Adipocyte (in vitro differentiated cells): Measurements from ENCODE around the gene EMSY.

Experiments
- DNase-seq: peaks from one replicate; pipeline ENCODE4 v3.0.0-alpha.2; 2015; ENCODE audit warnings: low read depth
- H3K27me3 ChIP-seq: replicated peaks from 2 replicates; pipeline ENCODE4 v1.7.0; 2013; ENCODE audit warnings: mild to moderate bottlenecking, low read length, moderate library complexity; ENCODE audit not compliant: control insufficient read depth, insufficient read depth
- H3K36me3 ChIP-seq: 2 replicates; pipeline ENCODE4 v1.7.0; 2013; ENCODE audit warnings: low read length, mild to moderate bottlenecking, moderate library complexity; ENCODE audit not compliant: control insufficient read depth, insufficient read depth, severe bottlenecking
- H3K4me1 ChIP-seq: 2 replicates; pipeline ENCODE4 v1.7.0; 2013; ENCODE audit warnings: mild to moderate bottlenecking, low read length, moderate library complexity; ENCODE audit not compliant: control insufficient read depth, insufficient read depth
- H3K4me3 ChIP-seq: 2 replicates; pipeline ENCODE4 v1.7.0; 2013; ENCODE audit warnings: mild to moderate bottlenecking, low read length, moderate library complexity
- H3K9ac ChIP-seq: 2 replicates; pipeline ENCODE4 v1.7.0; 2013; ENCODE audit warnings: mild to moderate bottlenecking, low read length, moderate library complexity
- H3K9me3 ChIP-seq: 2 replicates; pipeline ENCODE4 v1.7.0; 2013; ENCODE audit warnings: mild to moderate bottlenecking, low read length, moderate library complexity; ENCODE audit not compliant: control insufficient read depth

EMSY gene

GRCh38 chr11:76459299-76459698, 14.5 kb downstream of the EMSY start:
- Histone ChIP-seq H3K27me3 (no peaks in the 10 kb centered on the region), H3K9ac (no peak overlapping the region), H3K4me3 (no peak overlapping the region), H3K4me1 (no peaks in the 10 kb centered on the region), H3K36me3 (peaks cover 23% of the 10 kb centered on the region), H3K9me3 (no peaks in the 10 kb centered on the region)
- DNase-seq: peak; percentile 12

GRCh38 chr11:76459846-76460245, 15.0 kb downstream of the EMSY start:
- Histone ChIP-seq H3K36me3 (peaks cover 26% of the 10 kb centered on the region), H3K9me3 (no peaks in the 10 kb centered on the region), H3K27me3 (no peaks in the 10 kb centered on the region), H3K4me1 (no peaks in the 10 kb centered on the region), H3K9ac (no peak overlapping the region), H3K4me3 (no peak overlapping the region)
- no peak for DNase-seq

- no peaks in the 10 kb centered on the region for H3K9me3 ChIP-seq
- H3K4me1 ChIP-seq: no peaks in the 10 kb centered on the region
- H3K27me3 ChIP-seq: no peaks in the 10 kb centered on the region
- H3K9ac ChIP-seq: no peak overlapping the region
- DNase-seq: peak; percentile 7
- no peak overlapping the region for H3K4me3 ChIP-seq
- H3K36me3 ChIP-seq: peaks cover 35% of the 10 kb centered on the region
These were observed 17.5 kb downstream of the EMSY start for GRCh38 chr11:76462317-76462716.

GRCh38 chr11:76465701-76466100, 20.9 kb downstream of the EMSY start:
- no peak overlapping the region for H3K9ac ChIP-seq
- no peak for DNase-seq
- H3K4me1 ChIP-seq: peaks cover 7% of the 10 kb centered on the region
- H3K4me3 ChIP-seq: no peak overlapping the region
- no peaks in the 10 kb centered on the region for H3K27me3 ChIP-seq
- peaks cover 24% of the 10 kb centered on the region for H3K36me3 ChIP-seq
- no peaks in the 10 kb centered on the region for H3K9me3 ChIP-seq

- H3K4me3 ChIP-seq: no peak overlapping the region
- no peaks in the 10 kb centered on the region for H3K9me3 ChIP-seq
- H3K9ac ChIP-seq: no peak overlapping the region
- no peak for DNase-seq
- H3K4me1 ChIP-seq: peaks cover 7% of the 10 kb centered on the region
- no peaks in the 10 kb centered on the region for H3K27me3 ChIP-seq
- peaks cover 24% of the 10 kb centered on the region for H3K36me3 ChIP-seq
These were observed 21.8 kb downstream of the EMSY start for GRCh38 chr11:76466666-76467065.

GRCh38 chr11:76469141-76469540, 24.3 kb downstream of the EMSY start:
- Histone ChIP-seq H3K4me1 (peaks cover 7% of the 10 kb centered on the region), H3K4me3 (no peak overlapping the region), H3K9ac (no peak overlapping the region), H3K9me3 (no peaks in the 10 kb centered on the region), H3K27me3 (no peaks in the 10 kb centered on the region), H3K36me3 (peaks cover 33% of the 10 kb centered on the region)
- DNase-seq: no peak

- Histone ChIP-seq H3K9me3 (no peaks in the 10 kb centered on the region), H3K9ac (no peak overlapping the region), H3K4me3 (no peak overlapping the region), H3K36me3 (peaks cover 38% of the 10 kb centered on the region), H3K4me1 (peaks cover 7% of the 10 kb centered on the region), H3K27me3 (no peaks in the 10 kb centered on the region)
- no peak for DNase-seq
These were observed 26.6 kb downstream of the EMSY start for GRCh38 chr11:76471382-76471781.

GRCh38 chr11:76480241-76480640, 35.4 kb downstream of the EMSY start:
- DNase-seq: no peak
- peaks cover 20% of the 10 kb centered on the region for H3K36me3 ChIP-seq

GRCh38 chr11:76491644-76492043, 46.8 kb downstream of the EMSY start:
- H3K4me1 ChIP-seq: no peaks in the 10 kb centered on the region
- H3K9me3 ChIP-seq: no peaks in the 10 kb centered on the region
- no peaks in the 10 kb centered on the region for H3K27me3 ChIP-seq
- H3K4me3 ChIP-seq: no peak overlapping the region
- no peak for DNase-seq
- no peak overlapping the region for H3K9ac ChIP-seq
- H3K36me3 ChIP-seq: peaks cover 14% of the 10 kb centered on the region

More at GRCh38 chr11:76480241-76480640, 35.4 kb downstream of the EMSY start:
- H3K4me3 ChIP-seq: no peak overlapping the region
- H3K9me3 ChIP-seq: no peaks in the 10 kb centered on the region
- no peak overlapping the region for H3K9ac ChIP-seq
- H3K27me3 ChIP-seq: no peaks in the 10 kb centered on the region
- H3K4me1 ChIP-seq: no peaks in the 10 kb centered on the region

- no peaks in the 10 kb centered on the region for H3K27me3 ChIP-seq
- H3K9me3 ChIP-seq: no peaks in the 10 kb centered on the region
- H3K4me1 ChIP-seq: no peaks in the 10 kb centered on the region
- no peak overlapping the region for H3K9ac ChIP-seq
- H3K4me3 ChIP-seq: no peak overlapping the region
- DNase-seq: no peak
- peaks cover 18% of the 10 kb centered on the region for H3K36me3 ChIP-seq
These were observed 48.2 kb downstream of the EMSY start for GRCh38 chr11:76493040-76493439.

GRCh38 chr11:76493626-76494539, 49.1 kb downstream of the EMSY start:
- H3K4me1 ChIP-seq: no peaks in the 10 kb centered on the region
- peaks cover 16% of the 10 kb centered on the region for H3K36me3 ChIP-seq

More at GRCh38 chr11:76493626-76494539, 49.1 kb downstream of the EMSY start:
- Histone ChIP-seq H3K9ac (no peak overlapping the region), H3K4me3 (no peak overlapping the region), H3K27me3 (no peaks in the 10 kb centered on the region), H3K9me3 (no peaks in the 10 kb centered on the region)
- no peak for DNase-seq
